ENCODE results near the gene ADPRHL1.

Gene ADPRHL1

DNA sequence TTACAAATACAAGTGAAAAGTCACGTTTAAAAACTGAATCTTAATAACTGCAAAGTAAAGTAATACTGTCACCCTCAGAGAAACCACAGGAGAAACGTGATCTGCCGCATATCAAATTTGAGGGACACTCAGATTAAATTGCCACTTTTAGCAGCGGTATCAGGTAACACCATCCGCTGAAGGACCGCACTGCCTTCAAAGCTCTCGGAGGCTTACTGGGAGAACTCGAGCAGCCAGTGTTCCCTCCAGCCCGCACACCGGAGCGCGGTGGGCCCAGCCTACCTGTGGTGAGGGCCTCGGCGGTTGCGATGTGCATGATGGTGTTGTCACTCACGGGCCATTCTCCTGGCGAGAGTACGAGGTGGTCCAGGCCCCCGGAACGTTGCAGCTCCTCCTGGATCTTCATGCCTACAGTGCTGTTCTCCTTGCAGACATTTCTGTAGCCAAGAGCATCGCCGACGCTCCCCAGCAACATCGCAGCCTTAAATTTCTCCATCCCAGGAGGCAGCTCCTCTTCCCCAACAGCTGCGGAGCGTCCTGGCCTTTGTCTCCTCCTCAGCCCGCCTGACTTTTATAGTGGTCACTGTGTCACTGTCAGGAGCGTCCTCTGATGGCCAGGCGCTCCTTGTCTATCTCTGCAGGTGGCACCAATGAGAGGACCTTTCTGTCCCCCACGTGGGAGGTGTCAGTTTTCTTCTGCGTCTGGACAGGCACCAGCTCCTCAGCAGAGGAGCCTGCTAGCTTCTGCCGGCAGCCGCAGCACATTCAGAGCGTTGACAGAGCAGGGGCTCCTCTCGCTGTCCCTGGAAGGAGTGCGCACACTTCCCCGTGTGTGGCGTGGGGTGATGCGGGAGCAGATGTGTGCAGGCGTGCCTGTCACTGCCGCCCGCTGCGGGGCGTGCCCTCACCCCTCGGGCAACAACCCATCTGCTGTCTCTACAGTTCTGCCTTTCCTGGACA lies at the start of gene ADPRHL1:
Gene ADPRHL1 (minus strand): TSS at position 547 of the 960 bp plus-strand sequence. CDS start 51 bp downstream, at position 496.
- peak in 1 of 58 donors; percentile 35 for DNase-seq

DNA sequence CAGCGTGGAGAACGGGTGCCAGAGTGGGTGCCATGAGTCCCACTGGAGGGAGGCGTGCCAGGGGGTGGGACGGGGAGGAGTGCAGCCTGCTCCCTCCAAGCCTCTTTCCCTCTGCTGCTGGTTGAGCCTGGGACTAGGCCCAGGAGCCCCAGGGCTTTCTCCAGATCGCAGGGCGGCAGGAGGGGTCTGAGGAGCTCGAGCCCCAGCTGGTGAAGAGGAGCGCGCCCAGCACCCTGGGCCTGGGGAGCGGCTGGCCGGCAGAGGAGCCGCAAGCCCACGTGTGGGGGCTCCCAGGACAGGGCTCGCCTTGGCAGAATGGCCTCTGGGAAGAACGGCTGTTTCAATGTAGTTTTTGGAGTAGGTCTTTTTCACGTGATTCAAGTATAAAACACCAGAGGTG lies 49.4 kb upstream of the ADPRHL1 start:
- DNase-seq, result no peak

DNA sequence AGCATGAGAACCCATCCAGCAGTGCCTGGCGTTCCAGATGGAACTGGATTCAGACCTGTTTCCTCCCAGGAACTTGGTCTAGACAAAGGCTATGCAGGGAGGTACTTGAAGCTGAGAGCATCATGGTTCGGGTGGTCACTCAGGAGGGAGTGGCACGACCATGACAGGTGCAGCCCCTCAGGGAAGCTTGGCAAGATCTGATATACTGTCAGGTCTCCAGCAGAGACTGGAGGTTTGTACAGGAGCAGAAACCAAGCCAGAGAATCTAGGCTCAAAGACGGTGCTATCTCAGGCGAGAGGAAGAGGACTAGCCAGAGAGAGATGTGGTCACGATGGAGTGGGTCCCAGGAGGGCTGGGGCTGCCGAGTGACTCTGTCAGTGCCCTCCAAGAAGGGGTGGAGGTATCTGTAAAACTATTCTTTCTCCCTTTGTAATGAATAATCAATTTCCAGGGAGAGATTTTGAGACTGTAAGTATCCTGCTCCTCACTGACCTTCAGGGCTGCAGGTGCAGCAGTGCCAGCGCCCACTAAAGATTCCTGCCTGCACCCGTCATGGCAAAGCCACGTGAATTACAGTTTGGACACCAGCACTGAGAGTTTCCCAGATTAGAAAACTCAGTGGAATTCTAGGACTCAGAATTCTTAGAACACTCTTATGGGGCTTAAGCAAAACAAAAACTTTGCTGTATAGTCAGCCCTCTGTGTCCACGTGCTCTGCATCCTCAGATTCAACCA lies 47.4 kb upstream of the ADPRHL1 start:
- DNase-seq, result no peak

GRCh38 chr13:113499936-113500335 lies 46.6 kb upstream of the ADPRHL1 start:
- DNase-seq, result no peak

GRCh38 chr13:113498905-113499304 lies 45.6 kb upstream of the ADPRHL1 start:
- no peak for DNase-seq

DNA sequence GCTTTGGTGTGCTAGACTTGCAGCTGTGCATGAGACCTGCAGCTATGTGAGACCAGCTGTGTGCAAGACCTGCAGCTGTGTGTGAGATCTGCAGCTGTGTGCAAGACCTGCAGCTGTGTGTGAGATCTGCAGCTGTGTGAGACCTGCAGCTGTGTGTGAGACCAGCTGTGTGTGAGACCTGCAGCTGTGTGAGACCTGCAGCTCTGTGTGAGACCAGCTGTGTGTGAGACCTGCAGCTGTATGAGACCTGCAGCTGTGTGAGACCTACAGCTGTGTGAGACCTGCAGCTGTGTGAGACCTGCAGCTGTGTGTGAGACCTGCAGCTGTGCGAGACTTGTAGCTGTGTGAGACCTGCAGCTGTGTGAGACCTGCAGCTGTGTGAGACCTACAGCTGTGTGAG lies 43.9 kb upstream of the ADPRHL1 start:
- DNase-seq, result no peak

DNA sequence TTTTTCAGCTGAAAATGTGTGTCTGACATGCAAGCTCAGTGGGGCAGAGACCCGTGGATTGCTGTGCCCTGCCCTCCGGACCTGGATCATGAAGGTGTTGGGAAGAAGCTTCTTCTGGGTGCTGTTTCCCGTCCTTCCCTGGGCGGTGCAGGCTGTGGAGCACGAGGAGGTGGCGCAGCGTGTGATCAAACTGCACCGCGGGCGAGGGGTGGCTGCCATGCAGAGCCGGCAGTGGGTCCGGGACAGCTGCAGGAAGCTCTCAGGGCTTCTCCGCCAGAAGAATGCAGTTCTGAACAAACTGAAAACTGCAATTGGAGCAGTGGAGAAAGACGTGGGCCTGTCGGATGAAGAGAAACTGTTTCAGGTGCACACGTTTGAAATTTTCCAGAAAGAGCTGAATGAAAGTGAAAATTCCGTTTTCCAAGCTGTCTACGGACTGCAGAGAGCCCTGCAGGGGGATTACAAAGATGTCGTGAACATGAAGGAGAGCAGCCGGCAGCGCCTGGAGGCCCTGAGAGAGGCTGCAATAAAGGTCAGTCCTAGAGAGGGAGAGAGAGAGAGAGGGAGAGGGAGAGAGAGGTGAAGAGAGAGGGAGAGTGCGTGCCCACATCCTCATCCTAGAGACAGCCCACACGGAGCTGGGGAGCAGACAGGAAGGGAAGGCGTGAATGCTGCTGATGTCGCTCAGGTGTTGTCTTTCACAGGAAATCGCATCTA lies 42.4 kb upstream of the ADPRHL1 start:
- DNase-seq, result no peak

GRCh38 chr13:113493315-113493951 lies 40.1 kb upstream of the ADPRHL1 start:
- no peak for DNase-seq

DNA sequence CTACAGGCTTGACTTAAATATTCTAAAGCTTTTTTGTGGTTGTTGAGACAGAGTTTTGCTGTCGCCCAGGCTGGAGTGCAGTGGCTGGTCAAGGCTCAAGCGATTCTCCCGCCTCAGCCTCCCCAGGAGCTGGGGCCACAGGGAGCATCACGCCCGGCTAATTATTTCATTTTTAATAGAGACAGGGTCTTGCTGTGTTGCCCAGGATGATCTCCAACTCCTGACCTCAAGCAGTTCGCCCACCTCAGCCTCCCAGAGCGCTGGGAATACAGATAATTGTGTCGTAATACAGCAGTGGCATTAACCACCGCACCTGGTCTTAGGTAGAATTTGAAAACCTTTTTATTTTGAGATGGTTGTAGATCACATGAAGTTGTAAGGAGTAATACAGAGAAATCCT lies 38.7 kb upstream of the ADPRHL1 start:
- no peak for DNase-seq

DNA sequence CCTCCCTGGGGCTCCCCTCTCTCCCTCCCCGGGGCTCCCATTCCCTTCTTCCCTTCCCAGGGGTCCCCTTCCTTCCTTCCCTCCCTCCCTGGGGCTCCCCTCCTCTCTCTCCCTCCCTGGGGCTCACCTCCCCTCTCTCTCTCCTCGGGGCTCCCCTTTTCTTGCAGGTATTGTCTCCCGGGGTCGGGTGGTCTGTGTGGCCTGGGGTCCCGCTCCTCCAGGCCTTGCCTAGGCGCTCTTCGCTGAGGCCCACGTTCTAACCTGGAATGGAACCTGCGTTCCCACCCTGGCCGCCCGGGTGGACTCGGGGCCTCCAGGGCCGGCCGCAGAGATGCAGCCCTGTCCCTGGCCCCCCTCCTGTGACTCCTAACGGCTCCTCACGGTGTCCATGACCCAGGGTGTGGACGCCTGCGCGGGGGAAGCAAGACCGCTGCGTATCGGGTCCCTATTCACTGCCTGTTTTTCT lies 38.2 kb upstream of the ADPRHL1 start:
- DNase-seq, result peak in 1 of 58 donors; percentile 31

DNA sequence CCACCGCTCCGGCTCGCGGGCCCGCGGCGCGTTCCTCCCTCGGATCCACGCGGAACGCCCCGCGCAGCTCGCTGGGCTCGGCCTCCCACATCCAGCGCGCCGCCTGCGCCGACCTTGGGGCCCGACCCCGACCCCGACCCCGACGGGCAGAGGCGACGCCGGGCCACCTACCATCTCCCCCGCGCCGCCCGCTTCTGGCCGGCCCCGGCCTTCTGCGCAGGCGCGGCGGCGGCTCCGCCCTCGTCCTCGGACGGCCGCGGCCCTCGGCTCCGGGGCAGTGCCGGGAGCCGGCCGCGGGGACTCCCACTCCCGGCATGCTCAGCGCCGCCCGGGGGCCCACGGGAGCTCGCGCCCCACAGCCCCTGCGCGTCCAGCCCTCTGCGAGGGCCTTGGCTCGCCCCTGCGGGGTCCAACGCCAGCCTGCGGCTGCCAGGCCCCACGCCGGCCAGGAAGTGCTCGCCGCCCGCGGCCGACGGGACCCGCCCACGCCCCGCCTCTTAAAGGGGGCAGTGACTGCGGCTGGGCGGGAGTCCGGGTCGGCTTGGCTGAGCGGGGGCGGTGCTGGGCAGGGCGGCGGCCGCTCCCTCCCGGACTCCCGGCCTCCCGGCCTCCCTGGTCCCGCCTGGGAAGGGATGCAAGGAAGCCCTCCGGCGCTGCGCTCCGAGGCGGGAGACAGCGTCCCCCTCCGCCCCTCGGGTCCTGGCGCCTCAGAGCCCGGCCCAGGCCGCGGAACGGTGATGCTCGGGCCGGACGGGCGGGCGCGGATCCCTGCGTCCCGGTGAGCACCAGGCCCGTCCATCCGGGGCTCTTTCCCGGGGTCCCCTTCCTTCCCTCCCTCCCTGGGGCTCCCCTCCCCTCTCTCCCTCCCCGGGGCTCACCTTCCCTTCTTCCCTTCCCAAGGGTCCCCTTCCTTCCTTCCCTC lies 37.5 kb upstream of the ADPRHL1 start, which contains the start of gene DCUN1D2:
Gene DCUN1D2 (minus strand): TSS at position 216 of the 922 bp plus-strand sequence. CDS start 42 bp downstream, at position 174.
- DNase-seq, result peak; percentile 20 to 97 (median 91)

GRCh38 chr13:113489549-113490495 lies 36.5 kb upstream of the ADPRHL1 start:
- DNase-seq, result peak in 21 of 58 donors; percentile 17 to 69 (median 48)

- DNase-seq, result no peak
These were observed 35.9 kb upstream of the ADPRHL1 start for GRCh38 chr13:113489171-113489548.

GRCh38 chr13:113488283-113488682 lies 35.0 kb upstream of the ADPRHL1 start:
- no peak for DNase-seq

- no peak for DNase-seq
These were observed 33.4 kb upstream of the ADPRHL1 start for GRCh38 chr13:113486698-113487097.

GRCh38 chr13:113485545-113485944 lies 32.3 kb upstream of the ADPRHL1 start:
- no peak for DNase-seq

GRCh38 chr13:113483504-113484293 lies 30.4 kb upstream of the ADPRHL1 start:
- peak in 12 of 58 donors; percentile 9 to 55 (median 38) for DNase-seq

DNA sequence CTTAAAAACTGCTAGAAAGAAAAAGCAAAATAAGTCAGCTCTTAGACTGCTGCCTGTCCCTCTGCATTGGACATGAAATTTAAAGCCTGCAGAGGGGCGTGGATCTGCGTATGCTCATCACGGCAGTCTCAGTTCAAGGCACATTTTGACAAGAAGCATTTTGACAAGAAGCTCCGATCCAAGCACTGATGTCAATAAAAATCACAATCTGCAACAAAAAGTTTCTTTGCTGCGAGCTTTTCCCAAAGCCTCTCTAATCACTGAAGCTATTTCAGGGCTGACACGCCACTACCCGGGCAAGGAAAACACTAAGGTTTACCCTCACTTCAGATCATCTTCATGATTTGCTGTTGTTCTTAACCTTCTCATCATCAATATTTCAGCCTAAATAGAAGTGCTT lies 29.8 kb upstream of the ADPRHL1 start:
- no peak for DNase-seq

Measured in anterior cingulate cortex (tissue), 58 donors.